Renal cortical epithelial cell (primary cell): Measurements from ENCODE around the gene KPNA2. TPM values are rescaled to one million over a fixed set of nuclear protein-coding genes. Genes with fewer than 3 reads are reported as not detected.
"Not testable (repeated sequence)": the region's sequence is repeated elsewhere in the genome, so short reads cannot be mapped to it uniquely, and the experiment has no call there.

Source experiments
- DNase-seq: peaks from one replicate; pipeline ENCODE4 v3.0.0-alpha.2; 2011; ENCODE audit warnings: low read depth
- total RNA-seq: library from RNA; depleted of rRNA; stranded (reverse); fragments of >200 nt; gene quantifications from 2 replicates; pipeline ENCODE4 v1.2.3, GENCODE V29; 2014

KPNA2 gene
- total RNA-seq, result 72.1 and 115 TPM in 2 replicates

DNA sequence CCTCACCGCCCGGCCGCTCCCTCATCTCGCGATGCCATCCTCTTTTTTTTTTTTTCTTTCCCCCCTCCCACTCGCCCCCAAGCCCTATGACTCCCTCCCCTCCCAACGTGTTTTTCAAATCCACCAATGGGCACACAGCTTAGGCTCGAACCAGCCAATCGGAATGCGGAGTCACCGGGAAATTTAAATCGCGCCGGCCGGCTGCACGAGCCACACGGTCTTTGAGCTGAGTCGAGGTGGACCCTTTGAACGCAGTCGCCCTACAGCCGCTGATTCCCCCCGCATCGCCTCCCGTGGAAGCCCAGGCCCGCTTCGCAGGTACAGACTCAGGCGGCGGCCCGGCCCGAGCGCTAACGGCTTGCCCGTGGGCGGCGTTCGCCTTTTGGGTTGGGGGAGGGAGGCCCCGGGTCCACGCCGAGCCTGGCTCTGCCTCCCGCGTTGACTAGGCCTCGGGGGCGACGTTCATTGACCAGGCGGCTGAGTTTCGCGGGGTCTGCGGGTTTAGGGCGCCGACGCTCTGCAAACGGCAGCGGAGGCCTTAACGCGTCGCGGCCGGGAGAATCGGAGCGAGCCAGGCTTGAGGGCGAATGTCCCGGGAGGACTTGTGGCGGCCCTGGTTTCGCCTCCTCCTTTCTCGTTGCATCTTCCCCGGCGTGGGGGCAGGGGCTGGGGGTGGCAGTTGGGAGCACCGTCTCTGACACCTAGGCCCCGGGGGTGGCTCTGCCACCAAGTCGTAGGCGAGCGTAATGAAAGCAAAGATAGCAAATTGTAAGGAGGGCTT is at the start of gene KPNA2:
Gene KPNA2, plus strand, starts transcription at position 213 of the 781 bp plus-strand sequence. CDS start 1,398 bp downstream, outside the sequence.
- DNase-seq, result peak; percentile 94

DNA sequence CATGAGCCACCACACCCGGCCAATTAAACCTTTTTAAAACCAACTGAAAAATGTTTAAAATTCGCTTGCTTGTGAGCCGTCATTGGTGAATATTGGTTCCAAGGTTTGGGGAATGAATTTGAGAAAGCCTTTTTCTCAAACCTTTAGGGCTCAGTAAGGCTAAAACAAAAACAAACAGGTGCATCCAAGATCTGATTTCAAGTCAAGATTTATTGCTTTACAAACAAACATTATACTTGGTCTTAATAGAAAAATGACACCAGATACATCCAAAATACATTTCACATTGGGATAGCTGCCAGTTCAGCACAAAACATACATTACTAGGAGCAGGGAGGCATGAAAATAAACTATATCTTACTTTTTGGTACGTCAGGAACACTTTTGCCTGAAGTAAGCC is 44.6 kb upstream of the KPNA2 start:
- no peak for DNase-seq

DNA sequence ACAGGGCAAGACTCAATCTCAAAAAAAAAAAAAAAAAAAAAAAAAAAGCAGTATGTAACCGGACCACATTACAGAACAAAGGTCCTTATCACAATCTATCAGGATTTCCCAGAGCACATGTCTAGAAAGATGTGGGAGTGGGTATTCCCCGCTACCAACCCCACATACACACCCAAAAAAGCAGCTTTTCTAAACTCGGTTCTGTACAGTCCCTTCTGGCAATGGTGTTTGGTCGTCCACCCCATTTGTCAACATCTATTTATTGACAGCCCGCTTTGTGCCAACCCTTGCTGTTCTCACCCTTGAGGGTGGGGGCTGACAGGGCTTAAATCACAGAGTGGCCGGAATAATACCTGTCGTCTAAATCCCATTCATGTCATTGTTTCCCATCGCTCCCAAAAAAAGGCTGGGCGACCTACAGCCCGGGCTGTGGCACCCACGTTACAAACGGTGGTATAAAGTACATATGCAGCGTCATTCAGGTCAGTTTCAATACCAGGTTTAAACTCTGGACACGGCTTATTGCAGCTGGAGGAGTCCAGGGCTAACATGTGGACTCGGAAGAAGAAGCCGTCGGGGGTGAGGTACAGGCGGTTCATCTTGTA is 42.9 kb upstream of the KPNA2 start:
- peak; percentile 36 for DNase-seq

DNA sequence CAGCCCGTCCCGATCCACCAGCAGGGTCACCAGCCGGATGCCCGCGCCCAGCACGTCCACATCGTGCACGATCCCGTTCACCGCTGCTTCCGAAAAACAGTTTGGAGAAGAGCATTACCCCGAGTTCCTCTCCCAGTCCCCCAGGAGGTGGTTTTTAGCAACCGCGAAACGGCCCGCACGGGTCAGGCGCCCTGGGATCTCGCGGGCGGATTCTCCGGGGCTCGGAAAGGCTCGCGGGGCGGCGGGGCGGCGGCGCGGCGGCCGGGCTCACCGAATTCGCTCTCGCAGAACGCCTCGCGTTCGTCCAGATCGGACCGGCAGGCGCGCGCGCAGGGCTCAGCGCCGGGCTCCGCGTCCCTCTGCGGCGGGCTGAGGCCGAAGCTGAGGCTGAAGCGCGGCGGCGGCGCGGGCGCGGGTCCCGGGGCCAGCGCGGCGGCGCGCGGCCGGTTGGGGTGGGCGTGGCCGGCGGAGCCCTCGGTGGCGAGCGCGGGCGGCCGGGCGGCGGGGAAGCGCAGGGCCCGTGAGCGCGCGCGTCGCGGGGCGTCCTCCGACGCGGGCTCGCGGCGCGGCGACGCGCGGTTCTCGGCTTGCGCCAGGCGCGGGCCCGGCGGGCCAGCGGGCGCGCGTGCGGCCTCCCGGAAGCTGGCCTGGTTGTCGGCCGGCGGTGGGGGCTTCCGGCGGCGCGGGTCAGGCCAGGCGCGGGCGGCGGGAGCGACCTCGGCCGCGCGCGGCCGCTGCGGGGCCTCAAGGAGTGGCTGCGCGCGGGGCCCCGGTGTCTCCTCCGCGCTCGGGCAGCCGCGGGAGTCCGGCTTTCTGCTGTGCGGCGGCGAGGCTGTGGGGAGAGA is 42.2 kb upstream of the KPNA2 start:
- peak; percentile 33 for DNase-seq

DNA sequence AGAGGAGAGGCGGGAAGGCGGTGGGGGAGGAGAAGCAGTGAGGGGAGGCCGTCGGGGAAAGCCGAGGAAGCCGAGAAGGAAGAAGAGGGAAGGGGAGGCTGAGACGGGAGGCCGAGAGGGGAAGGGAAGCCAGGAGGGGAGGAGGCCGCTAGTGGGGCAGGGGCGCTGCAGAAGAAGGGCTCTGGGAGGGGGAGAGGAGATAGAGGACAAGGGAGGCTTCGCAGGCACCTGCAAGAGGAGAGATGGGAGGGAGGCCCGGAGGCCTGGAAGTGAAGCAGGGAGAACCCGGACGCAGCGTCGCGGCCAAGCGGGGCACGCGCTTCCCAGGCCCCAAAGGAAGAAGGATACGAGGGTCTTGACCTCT is 41.6 kb upstream of the KPNA2 start:
- no peak for DNase-seq

DNA sequence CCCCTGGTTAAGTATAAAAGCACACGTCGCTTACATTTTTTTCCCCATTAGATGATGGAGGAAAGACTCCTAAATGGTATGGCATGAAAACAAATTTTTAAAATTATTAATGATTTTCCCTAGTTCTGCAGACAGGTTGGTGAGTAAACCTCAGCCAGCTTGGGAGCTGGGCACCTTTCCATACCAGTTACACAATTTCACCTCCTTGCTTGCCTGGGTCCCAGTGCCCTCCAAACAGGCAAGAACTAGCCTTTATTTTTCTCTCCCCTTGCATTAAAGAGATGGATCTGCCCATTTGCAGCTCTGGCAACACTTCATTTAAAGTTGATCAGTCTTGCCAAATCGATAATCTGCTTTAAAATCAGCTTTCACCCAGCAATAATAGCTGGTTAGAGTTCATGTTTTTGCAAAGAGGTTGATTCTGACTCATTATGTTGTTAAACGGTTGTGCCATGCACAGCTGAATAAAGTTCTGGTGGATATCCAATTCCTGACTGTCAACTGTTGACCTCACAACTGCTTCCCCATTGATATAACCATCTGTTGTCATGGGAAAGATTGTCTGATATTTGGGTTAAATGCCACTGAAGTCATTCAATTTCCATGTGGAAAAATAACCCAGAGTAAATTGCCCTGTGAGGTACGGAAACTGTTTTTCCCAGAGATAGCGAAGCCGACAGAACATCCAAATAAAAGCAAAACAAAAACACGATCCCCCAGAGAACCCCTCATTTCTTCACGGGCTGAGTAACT is 40.5 kb upstream of the KPNA2 start:
- DNase-seq, result peak; percentile 89

DNA sequence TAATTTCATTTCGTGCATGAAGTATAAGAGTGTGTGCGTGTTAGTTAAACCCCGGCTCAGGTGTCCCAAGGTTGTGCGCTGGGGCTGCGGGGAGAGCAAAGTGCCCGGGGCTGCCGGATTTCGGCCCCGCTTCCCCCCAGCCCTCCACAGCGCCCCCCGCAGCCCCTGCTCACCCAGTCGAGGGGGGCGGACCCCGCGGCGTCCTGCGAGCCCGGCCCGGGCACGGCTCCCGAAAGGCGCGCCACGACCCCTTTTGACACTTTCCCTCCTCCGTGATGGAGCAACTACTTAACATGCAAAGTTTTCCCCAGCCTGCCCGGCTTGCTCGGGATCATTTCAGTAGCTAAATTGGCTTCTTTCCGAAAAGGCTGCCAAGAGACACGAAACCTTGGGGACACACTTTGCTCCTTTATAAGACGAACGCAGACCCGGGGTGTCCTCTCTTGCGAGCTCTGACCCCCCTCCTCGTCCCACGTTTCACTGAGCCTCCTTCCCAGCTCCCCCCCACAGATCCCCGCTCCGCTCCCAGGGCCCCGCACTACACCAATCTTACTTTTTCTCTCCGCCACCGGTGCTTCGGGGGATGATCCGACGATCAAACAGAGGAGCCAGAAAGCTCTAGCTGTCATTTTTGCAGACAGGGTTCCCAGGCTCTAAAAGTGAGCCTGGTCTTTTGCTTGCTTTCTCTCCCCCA is 39.8 kb upstream of the KPNA2 start:
- DNase-seq, result peak; percentile 11

DNA sequence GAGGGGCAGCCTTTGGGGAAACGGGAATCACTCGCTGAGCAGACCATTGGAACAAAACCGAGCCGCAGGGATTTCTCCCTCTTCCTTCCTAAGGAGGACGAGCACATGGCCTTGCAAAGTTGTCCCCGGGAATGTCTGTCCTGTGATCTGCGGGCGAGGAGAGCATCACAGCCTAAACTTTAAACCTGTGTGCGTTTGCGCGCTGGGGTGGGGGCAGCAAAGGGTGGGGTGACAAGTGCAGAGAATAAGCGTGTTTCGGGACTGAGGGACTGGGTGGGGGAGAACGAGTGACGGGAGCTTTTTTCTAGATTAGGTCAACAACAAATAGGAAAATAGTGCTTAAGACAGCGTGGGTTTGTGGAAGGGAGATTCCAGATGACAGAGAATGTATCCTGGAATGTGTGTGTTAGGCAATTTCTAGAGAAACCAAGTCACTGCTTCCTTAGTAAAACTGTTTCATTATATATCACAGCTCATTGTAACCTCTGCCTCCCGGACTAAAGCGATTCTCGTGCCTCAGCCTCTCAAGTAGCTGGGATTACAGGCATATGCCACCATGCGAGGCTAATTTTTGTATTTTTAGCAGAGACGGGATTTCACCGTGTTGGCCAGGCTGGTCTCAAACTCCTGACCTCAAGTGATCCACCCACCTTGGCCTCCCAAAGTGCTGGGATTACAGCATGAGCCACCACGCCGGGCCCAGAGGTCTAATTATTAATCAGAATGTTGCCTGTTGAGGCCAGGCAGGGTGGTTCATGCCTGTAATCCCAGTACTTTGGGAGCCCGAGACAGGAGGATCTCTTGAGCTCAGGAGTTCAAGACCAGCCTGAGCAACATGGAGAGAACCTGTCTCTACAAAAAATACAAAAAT is 39.0 kb upstream of the KPNA2 start, which contains the start of gene C17orf58:
Gene C17orf58, minus strand, starts transcription at position 169 of the 871 bp plus-strand sequence. CDS start 271 bp downstream, outside the sequence.
- peak; percentile 66 for DNase-seq

DNA sequence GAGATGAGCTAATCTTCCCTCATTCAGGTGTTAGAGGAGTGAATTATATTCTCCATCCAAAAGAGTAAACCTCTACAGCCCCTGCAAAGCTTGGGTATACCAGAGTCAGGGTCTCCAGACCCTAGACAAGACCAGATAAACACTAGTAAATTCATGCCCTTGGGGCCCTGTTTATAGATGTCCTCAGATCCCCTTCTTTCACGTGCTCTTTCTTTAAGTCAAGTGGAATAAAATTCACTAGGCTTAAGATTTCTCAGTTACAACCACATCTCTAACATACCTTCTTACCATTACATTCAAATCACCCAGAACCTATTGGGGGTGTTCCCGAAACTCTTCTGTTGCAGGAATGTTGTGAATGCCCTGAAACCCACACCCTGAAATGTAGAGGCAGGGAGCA is 37.1 kb upstream of the KPNA2 start:
- DNase-seq, result no peak

DNA sequence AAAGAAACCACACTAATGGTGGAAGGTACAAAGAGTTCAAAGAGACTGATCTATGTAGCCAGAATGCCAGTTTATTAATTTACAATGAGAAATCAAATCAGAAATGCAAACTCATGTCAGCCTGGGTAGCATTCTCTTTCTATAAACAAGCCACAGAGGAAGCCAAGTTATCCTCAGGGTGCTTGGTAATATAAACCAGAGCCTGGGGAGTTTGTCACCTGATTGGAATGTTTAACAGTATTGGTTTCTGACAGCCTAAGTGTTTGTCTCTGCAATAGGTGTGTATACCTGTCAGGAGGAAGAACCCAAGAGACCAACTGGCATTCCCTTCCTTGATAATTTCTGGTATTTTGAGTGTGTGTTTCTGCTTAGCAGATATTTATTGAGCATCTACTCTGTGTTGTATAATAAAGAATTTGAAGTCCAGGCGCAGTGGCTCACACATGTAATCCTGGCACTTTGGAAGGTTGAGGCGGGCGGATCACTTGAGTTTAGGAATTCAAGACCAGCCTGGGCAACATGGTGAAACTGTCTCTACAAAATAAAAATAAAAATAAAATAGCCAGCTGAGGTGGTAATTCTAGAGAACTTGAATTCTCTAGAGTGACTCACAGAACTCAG is 36.1 kb upstream of the KPNA2 start:
- DNase-seq, result peak; percentile 63

DNA sequence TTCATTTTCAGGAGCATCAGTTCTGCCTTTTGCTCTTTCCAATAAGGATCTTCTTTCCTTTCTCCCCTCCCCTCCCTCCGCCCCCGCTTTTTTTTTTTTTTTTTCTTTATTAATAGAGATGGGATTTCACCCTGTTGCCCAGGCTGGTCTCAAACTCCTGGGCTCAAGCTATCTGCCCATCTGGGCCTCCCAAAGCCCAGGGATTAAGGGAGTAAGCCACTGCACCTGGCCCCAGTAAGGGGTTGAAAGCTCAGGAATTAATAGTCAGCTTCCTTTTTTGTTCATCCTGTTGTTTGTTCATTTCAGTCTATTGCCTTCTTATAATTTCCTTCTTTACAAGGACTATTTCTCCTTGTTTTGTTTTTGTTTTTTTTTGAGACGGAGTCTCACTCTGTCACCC is 31.3 kb upstream of the KPNA2 start:
- no peak for DNase-seq

DNA sequence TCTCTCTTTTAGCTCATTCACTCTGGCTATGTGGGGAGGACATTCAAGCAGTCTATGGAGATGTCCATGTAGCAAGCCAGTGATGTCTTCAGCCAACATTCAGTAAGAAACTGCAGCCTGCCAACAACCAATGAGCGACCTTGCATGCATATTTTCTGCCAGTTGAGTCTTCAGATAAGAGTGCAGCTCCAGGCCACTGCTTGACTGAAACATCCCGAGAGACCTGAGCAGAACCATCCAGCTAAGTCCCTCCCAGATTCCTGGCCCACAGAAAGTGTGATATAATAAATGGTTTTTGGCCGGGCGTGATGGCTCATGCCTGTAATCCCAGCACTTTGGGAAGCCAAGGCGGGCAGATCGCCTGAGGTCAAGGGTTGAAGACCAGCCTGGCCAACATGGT is 28.7 kb upstream of the KPNA2 start:
- no peak for DNase-seq

DNA sequence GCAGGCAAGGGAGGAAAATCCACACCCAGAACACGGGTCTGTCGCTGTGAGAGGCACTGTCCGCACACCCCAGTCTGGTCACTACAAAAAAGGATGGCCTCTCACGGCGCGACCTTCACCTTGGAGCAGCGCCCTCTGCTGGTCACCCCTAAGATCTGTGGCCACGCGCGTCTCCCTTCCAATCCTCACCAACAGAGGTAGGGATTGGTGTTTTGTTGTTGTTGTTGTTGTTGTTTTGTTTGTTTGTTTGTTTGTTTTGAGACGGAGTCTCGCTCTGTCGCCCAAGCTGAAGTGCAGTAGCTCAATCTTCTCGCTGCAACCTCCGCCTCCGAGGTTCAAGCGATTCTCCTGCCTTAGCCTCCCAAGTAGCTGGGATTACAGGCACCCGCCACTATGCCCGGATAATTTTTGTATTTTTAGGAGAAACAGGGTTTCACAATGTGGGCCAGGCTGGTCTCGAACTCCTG is 24.3 kb upstream of the KPNA2 start:
- no peak for DNase-seq

DNA sequence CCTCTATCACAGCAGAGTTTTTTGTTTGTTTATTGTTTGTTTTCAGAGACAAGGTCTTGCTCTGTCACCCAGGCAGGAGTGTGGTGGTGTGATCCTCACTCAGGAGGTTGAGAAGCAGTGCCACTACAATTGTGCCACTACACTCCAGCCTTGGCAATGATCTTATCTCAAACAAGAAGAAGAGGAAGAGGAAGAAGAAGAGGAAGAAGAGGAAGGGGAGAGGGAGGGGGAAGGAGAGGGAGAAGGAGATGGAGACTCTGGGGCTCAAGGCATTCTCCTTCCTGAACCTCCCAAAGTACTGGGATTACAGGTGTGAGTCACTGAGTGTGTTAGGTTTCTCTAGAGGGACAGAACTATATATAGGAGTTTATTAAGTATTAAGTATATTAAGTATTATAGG is 22.1 kb upstream of the KPNA2 start:
- DNase-seq, result no peak

DNA sequence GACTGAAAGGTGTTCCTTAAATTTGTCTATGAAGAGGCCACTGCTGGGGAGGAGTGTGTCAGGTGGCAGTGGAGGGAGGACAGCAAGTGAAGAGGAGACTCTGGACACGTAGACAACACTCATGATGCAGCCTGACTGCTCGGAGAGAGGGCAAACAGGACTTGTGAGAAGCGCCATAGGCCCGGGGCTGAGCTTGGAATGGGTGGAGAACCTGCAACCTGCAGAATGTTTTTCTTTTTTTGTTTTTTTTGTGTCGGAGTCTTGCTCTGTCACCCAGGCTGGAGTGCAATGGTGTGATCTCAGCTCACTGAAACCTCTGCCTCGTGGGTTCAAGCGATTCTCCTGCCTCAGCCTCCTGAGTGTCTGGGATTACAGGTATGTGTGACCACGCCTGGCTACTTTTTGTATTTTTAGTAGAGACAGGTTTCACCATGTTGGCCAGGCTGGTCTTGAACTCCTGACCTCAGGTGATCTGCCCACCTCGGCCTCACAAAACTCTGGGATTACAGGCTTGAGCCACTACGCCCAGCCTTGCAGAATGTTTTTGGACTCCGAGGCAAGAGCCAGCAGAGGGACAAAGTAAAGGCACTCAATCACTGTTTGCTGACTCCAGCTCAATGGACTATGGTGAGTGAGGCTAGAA is 20.3 kb upstream of the KPNA2 start:
- no peak for DNase-seq

DNA sequence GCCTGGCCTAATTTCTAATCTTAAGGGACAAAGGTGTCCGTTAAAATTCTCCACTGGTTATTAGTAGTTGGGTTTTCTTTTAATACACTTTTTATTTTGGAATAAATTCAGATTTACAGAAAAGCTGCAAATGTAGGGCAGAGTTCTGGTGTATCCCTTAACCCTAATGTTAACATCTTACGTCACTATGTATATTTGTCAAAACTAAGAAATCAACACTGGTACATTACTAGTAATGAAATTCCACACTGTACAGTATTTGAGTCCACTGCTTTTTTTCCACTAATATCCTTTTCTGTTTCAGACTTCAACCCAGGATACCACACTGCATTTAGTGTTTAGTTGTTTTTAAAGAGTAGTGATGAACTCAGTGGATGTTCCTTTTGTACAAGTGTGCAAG is 18.7 kb upstream of the KPNA2 start:
- no peak for DNase-seq

DNA sequence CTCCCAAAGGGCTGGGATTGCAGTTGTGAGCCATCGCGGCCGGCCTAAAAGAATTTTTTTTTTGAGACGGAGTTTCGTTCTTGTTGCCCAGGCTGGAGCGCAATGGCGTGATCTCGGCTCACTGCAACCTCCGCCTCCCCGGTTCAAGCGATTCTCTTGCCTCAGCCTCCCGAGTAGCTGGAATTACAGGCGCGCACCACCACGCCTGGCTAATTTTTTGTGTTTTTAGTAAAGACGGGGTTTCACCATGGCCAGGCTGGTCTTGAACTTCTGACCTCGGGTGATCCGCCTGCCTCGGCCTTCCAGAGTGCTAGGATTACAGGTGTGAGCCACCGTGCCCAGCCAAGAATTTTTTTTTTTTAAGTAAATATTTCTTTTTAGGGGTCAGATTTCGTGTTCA is 17.0 kb upstream of the KPNA2 start:
- not testable (repeated sequence) for DNase-seq

DNA sequence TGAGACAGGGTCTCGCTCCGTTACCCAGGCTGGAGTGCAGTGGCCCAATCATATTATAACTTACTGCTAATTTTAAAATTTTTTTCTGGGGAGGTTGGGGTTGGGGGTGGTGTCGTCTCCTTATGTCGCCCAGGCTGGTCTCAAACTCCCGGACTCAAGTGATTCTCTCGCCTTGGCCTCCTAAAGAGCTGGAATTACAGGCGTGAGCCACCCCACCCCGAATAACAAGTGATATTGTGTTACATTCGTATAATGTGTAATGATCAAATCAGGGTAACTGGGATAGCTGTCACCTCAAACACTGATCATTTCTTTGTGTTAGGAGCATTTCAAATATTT is 16.2 kb upstream of the KPNA2 start:
- no peak for DNase-seq
